DMS53 treated with DMSO at 0.1 percent for 48 hours (cell line): ENCODE measurements around the gene NDUFS2.

ENCODE experiments used
- DNase-seq: peaks from one replicate; lab custom pipeline; 2025; ENCODE audit not compliant: unreplicated experiment; lab: John Stamatoyannopoulos, UW

The NDUFS2 gene

GRCh38 chr1:161201836-161202712 is at the start of gene NDUFS2:
Gene NDUFS2 (plus strand): TSS chr1:161202367. CDS start chr1:161202386, 19 bp downstream.
- peak; percentile 97 for DNase-seq

GRCh38 chr1:161153176-161153575 is 49.0 kb upstream of the NDUFS2 start:
- DNase-seq, result no peak

GRCh38 chr1:161153682-161154337 is 48.4 kb upstream of the NDUFS2 start, which contains the start of gene UFC1:
Gene UFC1 (plus strand): TSS chr1:161153978. CDS start chr1:161153998, 20 bp downstream.
- DNase-seq, result peak; percentile 77

- no peak for DNase-seq
Measured at GRCh38 chr1:161157867-161158266, 44.3 kb upstream of the NDUFS2 start.

GRCh38 chr1:161158316-161159010 is 43.7 kb upstream of the NDUFS2 start:
- DNase-seq, result no peak

- peak; percentile 80 for DNase-seq
Measured at GRCh38 chr1:161159087-161159912, 42.9 kb upstream of the NDUFS2 start, which contains the start of gene USP21. Gene USP21 (plus strand): TSS chr1:161159500. CDS start chr1:161160641, 1,141 bp downstream.

- no peak for DNase-seq
Measured at GRCh38 chr1:161159913-161160243, 42.3 kb upstream of the NDUFS2 start.

GRCh38 chr1:161160671-161161145 is 41.5 kb upstream of the NDUFS2 start:
- no peak for DNase-seq

GRCh38 chr1:161161652-161162051 is 40.5 kb upstream of the NDUFS2 start:
- DNase-seq, result no peak

GRCh38 chr1:161162052-161162451 is 40.1 kb upstream of the NDUFS2 start:
- no peak for DNase-seq

GRCh38 chr1:161162806-161163205 is 39.4 kb upstream of the NDUFS2 start:
- no peak for DNase-seq

GRCh38 chr1:161163793-161164192 is 38.4 kb upstream of the NDUFS2 start:
- no peak for DNase-seq

GRCh38 chr1:161164901-161165610 is 37.1 kb upstream of the NDUFS2 start:
- DNase-seq, result no peak

GRCh38 chr1:161165742-161166668 is 36.2 kb upstream of the NDUFS2 start, which contains the start of gene PPOX:
Gene PPOX (plus strand): TSS chr1:161166426. CDS start chr1:161166848, 422 bp downstream.
- DNase-seq, result peak; percentile 98

GRCh38 chr1:161166669-161167548 is 35.3 kb upstream of the NDUFS2 start:
- DNase-seq, result no peak

GRCh38 chr1:161168906-161169305 is 33.3 kb upstream of the NDUFS2 start:
- DNase-seq, result no peak

GRCh38 chr1:161171191-161171590 is 31.0 kb upstream of the NDUFS2 start:
- DNase-seq, result no peak

- no peak for DNase-seq
Measured at GRCh38 chr1:161171696-161172095, 30.5 kb upstream of the NDUFS2 start.
